Sigmoid colon (tissue), 4 donors: Measurements from ENCODE around the gene SIDT1.

Source experiments
- EP300 ChIP-seq, 4 donors: sonication (generic); formaldehyde crosslinking; IDR thresholded peaks; one replicate each; pipeline ENCODE4 v1.6.1; 2017; ENCODE audit warnings: antibody characterized with exemption in 4 of 4
- POLR2A ChIP-seq, 2 donors: fragments of 450-650 bp; IDR thresholded peaks; one replicate each; pipeline ENCODE4 v1.6.1; 2016; ENCODE audit warnings: antibody characterized with exemption in 2 of 2, mild to moderate bottlenecking in 2 of 2, moderate library complexity in 2 of 2
- POLR2AphosphoS5 ChIP-seq, 4 donors: sonication (generic); formaldehyde crosslinking; IDR thresholded peaks; one replicate each; pipeline ENCODE4 v1.6.1; 2017; ENCODE audit warnings: antibody characterized with exemption in 4 of 4
- TF ChIP-seq, protein P1 (sequence below), 4 experiments: fragments of 450-650 bp in 3 of 4; fragments of 200-600 bp in 1 of 4; IDR thresholded peaks; one replicate each; pipeline ENCODE4 v1.5.1; 2016 to 2019; ENCODE audit warnings: antibody characterized with exemption in 4 of 4, mild to moderate bottlenecking in 3 of 4, moderate library complexity in 2 of 4

DNA sequence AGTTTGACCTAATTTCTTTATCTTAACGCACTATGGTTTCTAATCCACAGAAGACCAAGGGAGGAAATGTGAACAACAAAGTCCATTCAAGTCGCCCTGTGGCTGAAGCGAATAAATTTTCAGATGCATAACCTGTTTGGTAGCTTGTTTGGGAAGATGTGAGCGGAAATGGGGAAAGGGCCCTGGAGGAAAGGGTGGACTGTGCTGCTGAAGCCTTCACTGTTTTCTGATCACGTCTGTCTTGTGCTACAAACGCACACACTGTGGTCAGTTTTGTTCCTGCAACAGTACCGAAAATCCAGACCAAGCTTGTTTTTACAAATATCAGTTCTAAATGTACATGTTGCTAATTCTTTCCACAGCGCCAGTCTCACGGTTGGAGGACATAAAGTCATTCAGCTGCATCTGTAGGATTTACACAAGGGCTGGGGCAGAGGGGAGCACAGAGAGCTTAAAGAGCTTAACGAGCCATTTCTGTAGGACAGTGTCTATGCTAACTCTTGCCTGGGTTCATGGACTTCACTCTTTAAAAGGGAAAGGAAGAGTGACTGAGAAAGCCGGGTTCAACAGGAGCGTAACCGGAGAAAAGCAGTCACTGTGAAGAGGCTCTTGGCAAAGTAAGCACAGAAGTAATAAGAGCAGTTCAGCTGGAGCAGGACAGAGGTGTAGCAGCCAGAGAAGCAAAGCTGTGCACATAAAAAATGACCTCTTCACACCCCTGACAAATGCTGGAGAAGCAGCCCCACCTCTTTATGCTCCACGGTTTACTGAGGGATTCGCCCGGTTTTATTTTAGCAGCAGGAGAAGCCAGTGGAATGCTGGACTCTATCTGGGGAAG, 97.4 kb downstream of the SIDT1 start:
- TF ChIP-seq POLR2A (IDR thresholded peaks at IDR 0.05): no peak
- TF ChIP-seq EP300 (IDR thresholded peaks at IDR 0.05): no peak
- TF ChIP-seq, protein P1, sequence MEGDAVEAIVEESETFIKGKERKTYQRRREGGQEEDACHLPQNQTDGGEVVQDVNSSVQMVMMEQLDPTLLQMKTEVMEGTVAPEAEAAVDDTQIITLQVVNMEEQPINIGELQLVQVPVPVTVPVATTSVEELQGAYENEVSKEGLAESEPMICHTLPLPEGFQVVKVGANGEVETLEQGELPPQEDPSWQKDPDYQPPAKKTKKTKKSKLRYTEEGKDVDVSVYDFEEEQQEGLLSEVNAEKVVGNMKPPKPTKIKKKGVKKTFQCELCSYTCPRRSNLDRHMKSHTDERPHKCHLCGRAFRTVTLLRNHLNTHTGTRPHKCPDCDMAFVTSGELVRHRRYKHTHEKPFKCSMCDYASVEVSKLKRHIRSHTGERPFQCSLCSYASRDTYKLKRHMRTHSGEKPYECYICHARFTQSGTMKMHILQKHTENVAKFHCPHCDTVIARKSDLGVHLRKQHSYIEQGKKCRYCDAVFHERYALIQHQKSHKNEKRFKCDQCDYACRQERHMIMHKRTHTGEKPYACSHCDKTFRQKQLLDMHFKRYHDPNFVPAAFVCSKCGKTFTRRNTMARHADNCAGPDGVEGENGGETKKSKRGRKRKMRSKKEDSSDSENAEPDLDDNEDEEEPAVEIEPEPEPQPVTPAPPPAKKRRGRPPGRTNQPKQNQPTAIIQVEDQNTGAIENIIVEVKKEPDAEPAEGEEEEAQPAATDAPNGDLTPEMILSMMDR (IDR thresholded peaks at IDR 0.05): no peak
- TF ChIP-seq POLR2AphosphoS5 (IDR thresholded peaks at IDR 0.05): peak in 1 of 4 donors; percentile 3
